HEK293 (cell line): Measurements from ENCODE around the gene RHBDD1.

Experiments used
- CTCF ChIA-PET: fragments of 350-600 bp; formaldehyde crosslinking; extraction: SDS; loops from one replicate; lab custom pipeline; 2021; ENCODE audit warnings: antibody characterized with exemption; lab: Yijun Ruan, JAX
- POLR2A ChIA-PET: fragments of 300-600 bp; formaldehyde crosslinking; extraction: SDS; loops from one replicate; lab custom pipeline; 2020; ENCODE audit warnings: antibody characterized with exemption, inconsistent platforms; lab: Yijun Ruan, JAX
- H3K27ac ChIP-seq: fragments of 200-500 bp; sonication (Bioruptor generic); 2 replicates; pipeline ENCODE4 v1.5.1; 2014; ENCODE audit warnings: low read depth, low read length, control low read depth, inconsistent platforms; ENCODE audit errors: extremely low read depth
- H3K36me3 ChIP-seq, 2 experiments: fragments of 200-500 bp in 1 of 2; sonication (Bioruptor generic) in 1 of 2; 1 replicate in 1 of 2; 2 replicates in 1 of 2; pipeline ENCODE4 v1.5.1; 2014 to 2017; ENCODE audit warnings: inconsistent platforms in 2 of 2, low read length in 2 of 2; ENCODE audit not compliant: control insufficient read depth in 2 of 2, insufficient read depth in 1 of 2
- H3K4me1 ChIP-seq: fragments of 200-500 bp; sonication (Bioruptor generic); 2 replicates; pipeline ENCODE4 v1.5.1; 2014; ENCODE audit warnings: mild to moderate bottlenecking, low read length, inconsistent platforms; ENCODE audit not compliant: control insufficient read depth, insufficient read depth
- H3K4me3 ChIP-seq: 2 replicates; pipeline ENCODE4 v1.5.1; 2011; ENCODE audit warnings: low read depth, mild to moderate bottlenecking, control low read depth, low read length, moderate library complexity
- H3K9me3 ChIP-seq: fragments of 200-500 bp; sonication (Bioruptor generic); 2 replicates; pipeline ENCODE4 v1.5.1; 2014; ENCODE audit warnings: low read depth, low read length, inconsistent platforms; ENCODE audit not compliant: control insufficient read depth, insufficient read depth
- GLI2 ChIP-seq: fragments of 450-650 bp; formaldehyde crosslinking; IDR thresholded peaks from 2 replicates; pipeline ENCODE4; 2017; ENCODE audit warnings: missing biosample characterization, missing genetic modification characterization, low read depth, borderline replicate concordance
- KLF9 ChIP-seq: fragments of 450-650 bp; formaldehyde crosslinking; IDR thresholded peaks from 2 replicates; pipeline ENCODE4 v1.5.1; 2016; ENCODE audit warnings: missing biosample characterization, missing genetic modification characterization, low read depth
- PRDM4 ChIP-seq: fragments of 450-650 bp; formaldehyde crosslinking; IDR thresholded peaks from 2 replicates; pipeline ENCODE4 v1.5.1; 2017; ENCODE audit warnings: missing biosample characterization, missing genetic modification characterization
- ZFHX2 ChIP-seq: fragments of 450-650 bp; formaldehyde crosslinking; conservative IDR thresholded peaks from 2 replicates; pipeline ENCODE4 v1.5.1; 2016; ENCODE audit warnings: missing biosample characterization, missing genetic modification characterization
- ZNF157 ChIP-seq: fragments of 450-650 bp; formaldehyde crosslinking; IDR thresholded peaks from 2 replicates; pipeline ENCODE4 v1.5.1; 2016; ENCODE audit warnings: missing biosample characterization, missing genetic modification characterization
- ZNF24 ChIP-seq: fragments of 450-650 bp; formaldehyde crosslinking; IDR thresholded peaks from 2 replicates; pipeline ENCODE4 v1.5.1; 2016; ENCODE audit warnings: missing biosample characterization, missing genetic modification characterization
- ZNF341 ChIP-seq: fragments of 450-650 bp; formaldehyde crosslinking; IDR thresholded peaks from 2 replicates; pipeline ENCODE4; 2016; ENCODE audit warnings: low read depth, missing biosample characterization, missing genetic modification characterization
- ZNF354C ChIP-seq: fragments of 450-650 bp; formaldehyde crosslinking; IDR thresholded peaks from 2 replicates; pipeline ENCODE4 v1.5.1; 2016; ENCODE audit warnings: missing biosample characterization, missing genetic modification characterization, low read depth, borderline replicate concordance
- ZNF394 ChIP-seq: fragments of 450-650 bp; formaldehyde crosslinking; IDR thresholded peaks from 2 replicates; pipeline ENCODE4 v1.5.1; 2016; ENCODE audit warnings: missing biosample characterization, missing genetic modification characterization, mild to moderate bottlenecking, moderate library complexity, borderline replicate concordance
- ZNF510 ChIP-seq: fragments of 450-650 bp; formaldehyde crosslinking; IDR thresholded peaks from 2 replicates; pipeline ENCODE4 v1.5.1; 2018; ENCODE audit warnings: mild to moderate bottlenecking, missing genetic modification characterization, missing biosample characterization; ENCODE audit not compliant: insufficient replicate concordance
- ZNF530 ChIP-seq: fragments of 450-650 bp; formaldehyde crosslinking; IDR thresholded peaks from 2 replicates; pipeline ENCODE4 v1.5.1; 2016; ENCODE audit warnings: low read depth, missing biosample characterization, missing genetic modification characterization
- ZNF555 ChIP-seq: fragments of 450-650 bp; formaldehyde crosslinking; conservative IDR thresholded peaks from 2 replicates; pipeline ENCODE4 v1.5.1; 2017; ENCODE audit warnings: missing biosample characterization, mild to moderate bottlenecking, missing genetic modification characterization, inconsistent platforms
- ZNF558 ChIP-seq: fragments of 450-650 bp; formaldehyde crosslinking; IDR thresholded peaks from 2 replicates; pipeline ENCODE4 v1.5.1; 2016; ENCODE audit warnings: missing biosample characterization, missing genetic modification characterization
- ZNF596 ChIP-seq: fragments of 450-650 bp; IDR thresholded peaks from 2 replicates; pipeline ENCODE4 v1.5.0; 2018; ENCODE audit warnings: missing biosample characterization, mild to moderate bottlenecking, missing genetic modification characterization, moderate library complexity
- ZNF747 ChIP-seq: fragments of 450-650 bp; formaldehyde crosslinking; IDR thresholded peaks from 2 replicates; pipeline ENCODE4 v1.5.1; 2016; ENCODE audit warnings: missing biosample characterization, missing genetic modification characterization
- ZSCAN23 ChIP-seq: fragments of 450-650 bp; formaldehyde crosslinking; IDR thresholded peaks from 2 replicates; pipeline ENCODE4 v1.5.1; 2016; ENCODE audit warnings: missing biosample characterization, missing genetic modification characterization
- TF ChIP-seq, protein P1 (sequence below): fragments of 450-650 bp; formaldehyde crosslinking; conservative IDR thresholded peaks from 2 replicates; pipeline ENCODE4 v1.5.1; 2016; ENCODE audit warnings: low read depth, missing biosample characterization, missing genetic modification characterization
- TF ChIP-seq, protein P2 (sequence below): fragments of 450-650 bp; formaldehyde crosslinking; IDR thresholded peaks from 2 replicates; pipeline ENCODE4 v1.5.1; 2016; ENCODE audit warnings: missing biosample characterization, missing genetic modification characterization, low read depth
- TF ChIP-seq, protein P3 (sequence below): fragments of 450-650 bp; formaldehyde crosslinking; IDR thresholded peaks from 2 replicates; pipeline ENCODE4 v1.5.1; 2016; ENCODE audit warnings: missing biosample characterization, missing genetic modification characterization

RHBDD1 gene

GRCh38 chr2:226910384-226910783 is 74.5 kb downstream of the RHBDD1 start:
- H3K9me3 ChIP-seq: no peaks in the 10 kb centered on the region
- TF ChIP-seq ZNF354C (no peak), ZNF555 (tag by site-specific recombination) (no peak), ZNF394 (no peak), ZNF747 (tag by site-specific recombination) (no peak), ZNF157 (tag by site-specific recombination) (no peak), ZNF510 (tag by site-specific recombination) (no peak), ZFHX2 (tag by site-specific recombination) (no peak), ZSCAN23 (tag by site-specific recombination) (no peak), ZNF24 (tag by site-specific recombination) (no peak), ZNF558 (tag by site-specific recombination) (no peak), PRDM4 (no peak), ZNF341 (tag by site-specific recombination) (no peak), GLI2 (tag by site-specific recombination) (no peak), ZNF530 (no peak), ZNF596 (tag by site-specific recombination) (no peak), KLF9 (no peak)
- TF ChIP-seq, protein P1, sequence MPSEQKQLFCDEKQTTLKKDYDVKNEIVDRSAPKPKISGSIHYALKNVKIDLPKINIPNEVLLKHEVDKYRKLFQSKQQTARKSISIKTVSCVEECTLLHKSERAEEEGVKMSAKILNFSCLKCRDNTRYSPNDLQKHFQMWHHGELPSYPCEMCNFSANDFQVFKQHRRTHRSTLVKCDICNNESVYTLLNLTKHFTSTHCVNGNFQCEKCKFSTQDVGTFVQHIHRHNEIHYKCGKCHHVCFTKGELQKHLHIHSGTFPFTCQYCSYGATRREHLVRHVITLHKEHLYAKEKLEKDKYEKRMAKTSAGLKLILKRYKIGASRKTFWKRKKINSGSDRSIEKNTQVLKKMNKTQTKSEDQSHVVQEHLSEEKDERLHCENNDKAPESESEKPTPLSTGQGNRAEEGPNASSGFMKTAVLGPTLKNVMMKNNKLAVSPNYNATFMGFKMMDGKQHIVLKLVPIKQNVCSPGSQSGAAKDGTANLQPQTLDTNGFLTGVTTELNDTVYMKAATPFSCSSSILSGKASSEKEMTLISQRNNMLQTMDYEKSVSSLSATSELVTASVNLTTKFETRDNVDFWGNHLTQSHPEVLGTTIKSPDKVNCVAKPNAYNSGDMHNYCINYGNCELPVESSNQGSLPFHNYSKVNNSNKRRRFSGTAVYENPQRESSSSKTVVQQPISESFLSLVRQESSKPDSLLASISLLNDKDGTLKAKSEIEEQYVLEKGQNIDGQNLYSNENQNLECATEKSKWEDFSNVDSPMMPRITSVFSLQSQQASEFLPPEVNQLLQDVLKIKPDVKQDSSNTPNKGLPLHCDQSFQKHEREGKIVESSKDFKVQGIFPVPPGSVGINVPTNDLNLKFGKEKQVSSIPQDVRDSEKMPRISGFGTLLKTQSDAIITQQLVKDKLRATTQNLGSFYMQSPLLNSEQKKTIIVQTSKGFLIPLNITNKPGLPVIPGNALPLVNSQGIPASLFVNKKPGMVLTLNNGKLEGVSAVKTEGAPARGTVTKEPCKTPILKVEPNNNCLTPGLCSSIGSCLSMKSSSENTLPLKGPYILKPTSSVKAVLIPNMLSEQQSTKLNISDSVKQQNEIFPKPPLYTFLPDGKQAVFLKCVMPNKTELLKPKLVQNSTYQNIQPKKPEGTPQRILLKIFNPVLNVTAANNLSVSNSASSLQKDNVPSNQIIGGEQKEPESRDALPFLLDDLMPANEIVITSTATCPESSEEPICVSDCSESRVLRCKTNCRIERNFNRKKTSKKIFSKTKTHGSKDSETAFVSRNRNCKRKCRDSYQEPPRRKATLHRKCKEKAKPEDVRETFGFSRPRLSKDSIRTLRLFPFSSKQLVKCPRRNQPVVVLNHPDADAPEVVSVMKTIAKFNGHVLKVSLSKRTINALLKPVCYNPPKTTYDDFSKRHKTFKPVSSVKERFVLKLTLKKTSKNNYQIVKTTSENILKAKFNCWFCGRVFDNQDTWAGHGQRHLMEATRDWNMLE (tag by site-specific recombination): no peak
- TF ChIP-seq, protein P2, sequence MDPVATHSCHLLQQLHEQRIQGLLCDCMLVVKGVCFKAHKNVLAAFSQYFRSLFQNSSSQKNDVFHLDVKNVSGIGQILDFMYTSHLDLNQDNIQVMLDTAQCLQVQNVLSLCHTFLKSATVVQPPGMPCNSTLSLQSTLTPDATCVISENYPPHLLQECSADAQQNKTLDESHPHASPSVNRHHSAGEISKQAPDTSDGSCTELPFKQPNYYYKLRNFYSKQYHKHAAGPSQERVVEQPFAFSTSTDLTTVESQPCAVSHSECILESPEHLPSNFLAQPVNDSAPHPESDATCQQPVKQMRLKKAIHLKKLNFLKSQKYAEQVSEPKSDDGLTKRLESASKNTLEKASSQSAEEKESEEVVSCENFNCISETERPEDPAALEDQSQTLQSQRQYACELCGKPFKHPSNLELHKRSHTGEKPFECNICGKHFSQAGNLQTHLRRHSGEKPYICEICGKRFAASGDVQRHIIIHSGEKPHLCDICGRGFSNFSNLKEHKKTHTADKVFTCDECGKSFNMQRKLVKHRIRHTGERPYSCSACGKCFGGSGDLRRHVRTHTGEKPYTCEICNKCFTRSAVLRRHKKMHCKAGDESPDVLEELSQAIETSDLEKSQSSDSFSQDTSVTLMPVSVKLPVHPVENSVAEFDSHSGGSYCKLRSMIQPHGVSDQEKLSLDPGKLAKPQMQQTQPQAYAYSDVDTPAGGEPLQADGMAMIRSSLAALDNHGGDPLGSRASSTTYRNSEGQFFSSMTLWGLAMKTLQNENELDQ (tag by site-specific recombination): no peak
- TF ChIP-seq, protein P3, sequence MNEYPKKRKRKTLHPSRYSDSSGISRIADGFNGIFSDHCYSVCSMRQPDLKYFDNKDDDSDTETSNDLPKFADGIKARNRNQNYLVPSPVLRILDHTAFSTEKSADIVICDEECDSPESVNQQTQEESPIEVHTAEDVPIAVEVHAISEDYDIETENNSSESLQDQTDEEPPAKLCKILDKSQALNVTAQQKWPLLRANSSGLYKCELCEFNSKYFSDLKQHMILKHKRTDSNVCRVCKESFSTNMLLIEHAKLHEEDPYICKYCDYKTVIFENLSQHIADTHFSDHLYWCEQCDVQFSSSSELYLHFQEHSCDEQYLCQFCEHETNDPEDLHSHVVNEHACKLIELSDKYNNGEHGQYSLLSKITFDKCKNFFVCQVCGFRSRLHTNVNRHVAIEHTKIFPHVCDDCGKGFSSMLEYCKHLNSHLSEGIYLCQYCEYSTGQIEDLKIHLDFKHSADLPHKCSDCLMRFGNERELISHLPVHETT (tag by site-specific recombination): no peak
- no peaks in the 10 kb centered on the region for H3K4me1 ChIP-seq
- peaks cover 0 to 18% of the 10 kb centered on the region in 2 experiments; a peak in 2 of 3 replicates for H3K36me3 ChIP-seq
- CTCF ChIA-PET: no interaction called here
- no peak overlapping the region for H3K4me3 ChIP-seq
- POLR2A ChIA-PET: no interaction called here
- no peak overlapping the region for H3K27ac ChIP-seq
